Tibial artery (tissue), 4 donors: ENCODE measurements around the gene MINDY4B.

Experiments
- DNase-seq, 2 donors: peaks; one replicate each; pipeline ENCODE4 v3.0.0-alpha.2; 2019
- H3K27ac ChIP-seq, 2 donors: fragments of 200-600 bp; sonication (generic) in 1 of 2; 1 replicate in 1 of 2; 2 replicates in 1 of 2; pipeline ENCODE4 v1.5.1; 2018 to 2019; ENCODE audit warnings: mild to moderate bottlenecking in 1 of 2
- H3K27me3 ChIP-seq, 2 donors: fragments of 200-600 bp; sonication (generic) in 1 of 2; one replicate each; pipeline versions ENCODE4 v1.5.1 to v1.6.0; 2016 to 2019
- H3K36me3 ChIP-seq, 3 donors: fragments of 200-600 bp; sonication (generic) in 2 of 3; one replicate each; pipeline ENCODE4 v1.5.1; 2016 to 2019; ENCODE audit warnings: mild to moderate bottlenecking in 2 of 3
- H3K4me1 ChIP-seq, 4 donors: fragments of 200-600 bp; sonication (generic) in 2 of 4; 1 replicate in 3 of 4; 2 replicates in 1 of 4; pipeline ENCODE4 v1.5.1; 2016 to 2019
- H3K4me3 ChIP-seq, 2 donors: fragments of 200-600 bp; sonication (generic) in 1 of 2; 1 replicate in 1 of 2; 2 replicates in 1 of 2; pipeline ENCODE4 v1.5.1; 2018 to 2019; ENCODE audit warnings: mild to moderate bottlenecking in 2 of 2
- H3K9me3 ChIP-seq, 3 donors: fragments of 200-600 bp; sonication (generic) in 1 of 3; one replicate each; pipeline ENCODE4 v1.5.1; 2016 to 2019
- intact Hi-C: fragments of 100-400 bp; cut with DNase I; formaldehyde crosslinking; loops from one replicate; pipeline ENCODE4 v1.15.0; 2023; ENCODE audit warnings: low total_unique reads
- TF ChIP-seq, protein P1 (sequence below), 2 experiments: fragments of 200-600 bp in 1 of 2; fragments of 450-650 bp in 1 of 2; IDR thresholded peaks; one replicate each; pipeline ENCODE4 v1.5.1; 2017 to 2019; ENCODE audit warnings: antibody characterized with exemption in 2 of 2, mild to moderate bottlenecking in 1 of 2, moderate library complexity in 1 of 2

Gene MINDY4B

DNA sequence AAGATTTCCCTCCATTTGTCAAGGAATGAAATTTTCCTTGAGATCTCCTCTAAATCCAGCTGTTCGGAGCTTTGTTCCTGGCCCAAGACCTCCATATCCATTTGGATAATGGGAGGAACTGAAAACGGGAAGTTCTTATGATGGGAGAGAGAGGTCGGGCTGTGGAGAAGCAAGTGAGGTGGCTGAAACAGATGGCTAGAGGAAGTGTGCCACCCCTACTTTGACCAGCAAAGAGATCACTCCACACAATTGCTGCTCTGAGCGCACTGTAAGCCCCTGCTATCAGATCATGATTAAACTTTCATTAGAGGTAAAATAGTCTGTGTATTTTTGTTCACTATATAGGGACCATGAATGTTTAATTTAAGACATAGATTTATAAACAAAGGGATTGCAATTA is at the start of gene MINDY4B:
TSS of gene MINDY4B (minus strand) at position 101 of the 400 bp plus-strand sequence. CDS start at position 101, 0 bp downstream.
- TF ChIP-seq, protein P1, sequence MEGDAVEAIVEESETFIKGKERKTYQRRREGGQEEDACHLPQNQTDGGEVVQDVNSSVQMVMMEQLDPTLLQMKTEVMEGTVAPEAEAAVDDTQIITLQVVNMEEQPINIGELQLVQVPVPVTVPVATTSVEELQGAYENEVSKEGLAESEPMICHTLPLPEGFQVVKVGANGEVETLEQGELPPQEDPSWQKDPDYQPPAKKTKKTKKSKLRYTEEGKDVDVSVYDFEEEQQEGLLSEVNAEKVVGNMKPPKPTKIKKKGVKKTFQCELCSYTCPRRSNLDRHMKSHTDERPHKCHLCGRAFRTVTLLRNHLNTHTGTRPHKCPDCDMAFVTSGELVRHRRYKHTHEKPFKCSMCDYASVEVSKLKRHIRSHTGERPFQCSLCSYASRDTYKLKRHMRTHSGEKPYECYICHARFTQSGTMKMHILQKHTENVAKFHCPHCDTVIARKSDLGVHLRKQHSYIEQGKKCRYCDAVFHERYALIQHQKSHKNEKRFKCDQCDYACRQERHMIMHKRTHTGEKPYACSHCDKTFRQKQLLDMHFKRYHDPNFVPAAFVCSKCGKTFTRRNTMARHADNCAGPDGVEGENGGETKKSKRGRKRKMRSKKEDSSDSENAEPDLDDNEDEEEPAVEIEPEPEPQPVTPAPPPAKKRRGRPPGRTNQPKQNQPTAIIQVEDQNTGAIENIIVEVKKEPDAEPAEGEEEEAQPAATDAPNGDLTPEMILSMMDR (IDR thresholded peaks at IDR 0.05) = no peak
- intact Hi-C loops = no loop called here
- DNase-seq = no peak
- Histone ChIP-seq H3K4me3 (no peak within 1 kb of the TSS), H3K36me3 (no peaks in the 10 kb centered on the region), H3K9me3 (no peaks in the 10 kb centered on the region), H3K27me3 (no peaks in the 10 kb centered on the region), H3K4me1 (no peaks in the 10 kb centered on the region), H3K27ac (no peak within 1 kb of the TSS)

DNA sequence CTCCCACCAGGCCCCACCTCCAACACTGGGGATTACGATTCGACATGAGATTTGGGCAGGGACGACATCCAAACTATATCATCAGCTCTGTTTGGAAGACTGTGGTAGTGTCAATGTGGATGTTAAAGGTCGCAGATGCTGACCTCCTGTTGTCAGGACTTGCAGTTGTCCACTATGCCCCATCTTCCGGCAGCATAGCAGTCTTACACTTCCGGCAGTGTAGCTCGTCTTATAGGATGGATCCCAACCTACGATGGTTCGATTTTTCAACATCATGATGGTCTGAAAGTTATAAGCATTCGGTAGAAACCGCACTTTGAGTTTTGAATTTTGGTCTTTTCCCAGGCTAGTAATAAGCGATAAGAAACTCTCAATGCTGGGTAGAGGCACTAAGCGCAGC is 46.7 kb upstream of the MINDY4B start:
- intact Hi-C loops = no loop called here
- H3K36me3 ChIP-seq = no peaks in the 10 kb centered on the region
- no peak for DNase-seq
- no peak overlapping the region for H3K27ac ChIP-seq
- H3K4me3 ChIP-seq = no peak overlapping the region
- peaks cover 0 to 3% of the 10 kb centered on the region in 2 donors for H3K27me3 ChIP-seq
- no peaks in the 10 kb centered on the region for H3K4me1 ChIP-seq
- no peaks in the 10 kb centered on the region for H3K9me3 ChIP-seq
- TF ChIP-seq, protein P1 (IDR thresholded peaks at IDR 0.05) = no peak

DNA sequence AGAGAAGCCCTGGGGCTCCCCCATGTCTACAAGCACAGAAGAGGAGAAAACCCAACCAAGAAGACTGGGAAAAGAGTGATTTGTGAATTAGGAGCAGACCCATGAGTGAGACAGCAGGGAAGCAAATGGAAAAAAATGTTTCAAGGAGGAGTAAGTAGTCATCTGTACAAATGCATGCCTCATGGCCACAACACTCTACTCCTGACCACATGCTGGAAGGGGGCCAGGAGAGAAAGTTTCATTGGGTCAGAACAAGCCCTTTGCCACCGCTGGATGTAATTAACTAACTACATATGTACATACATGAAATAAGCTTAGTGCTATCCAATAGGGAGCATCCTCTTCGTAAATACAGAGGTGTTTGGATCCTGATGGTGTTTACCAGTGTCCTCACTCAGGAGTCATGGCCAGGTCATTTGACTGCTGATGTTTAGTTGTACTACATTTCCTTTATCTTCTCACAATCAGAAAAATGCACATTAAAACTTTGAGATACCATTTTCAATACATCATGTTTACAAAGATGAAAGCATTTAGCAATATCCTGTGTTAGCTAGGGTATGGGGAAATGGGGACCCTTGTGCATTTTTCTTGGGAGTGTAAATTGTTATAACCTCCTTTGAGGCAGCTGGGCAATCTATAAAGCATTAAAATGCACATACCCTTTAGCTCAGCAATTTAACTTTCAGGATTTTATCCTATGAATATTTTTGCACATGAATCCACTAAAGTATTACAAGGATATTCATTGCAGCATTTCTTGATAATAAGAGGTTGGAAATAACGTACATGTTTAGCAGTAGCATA is 40.2 kb upstream of the MINDY4B start:
- peaks cover 0 to 8% (median 0%) of the 10 kb centered on the region in 4 donors for H3K4me1 ChIP-seq
- no peak overlapping the region for H3K27ac ChIP-seq
- DNase-seq = no peak
- intact Hi-C loops = no loop called here
- TF ChIP-seq, protein P1 (IDR thresholded peaks at IDR 0.05) = no peak
- H3K27me3 ChIP-seq = no peaks in the 10 kb centered on the region
- H3K9me3 ChIP-seq = no peaks in the 10 kb centered on the region
- H3K4me3 ChIP-seq = no peak overlapping the region
- H3K36me3 ChIP-seq = no peaks in the 10 kb centered on the region

DNA sequence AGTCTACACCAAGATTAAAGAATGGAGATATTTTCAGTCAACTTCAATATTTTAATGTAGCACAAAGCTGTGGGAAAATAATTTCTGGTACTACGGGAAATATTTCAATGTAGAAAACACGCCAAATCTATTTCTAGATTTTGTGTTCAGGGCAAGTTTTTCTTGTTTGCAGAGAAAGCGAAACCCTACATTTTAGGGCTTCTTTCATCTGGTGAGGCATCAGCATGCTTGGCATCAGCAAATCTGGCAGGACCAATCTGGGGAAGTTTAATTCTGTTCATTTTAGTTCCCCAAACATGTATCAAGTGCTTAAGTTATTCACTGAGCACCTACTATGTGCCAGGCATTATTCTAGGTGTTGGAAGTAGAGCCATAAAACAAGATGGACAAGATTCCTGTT is 37.0 kb upstream of the MINDY4B start:
- peaks cover 0 to 8% (median 0%) of the 10 kb centered on the region in 4 donors for H3K4me1 ChIP-seq
- H3K9me3 ChIP-seq = no peaks in the 10 kb centered on the region
- DNase-seq = no peak
- no peaks in the 10 kb centered on the region for H3K36me3 ChIP-seq
- H3K27ac ChIP-seq = no peak overlapping the region
- no peaks in the 10 kb centered on the region for H3K27me3 ChIP-seq
- TF ChIP-seq, protein P1 (IDR thresholded peaks at IDR 0.05) = no peak
- intact Hi-C loops = no loop called here
- no peak overlapping the region for H3K4me3 ChIP-seq

DNA sequence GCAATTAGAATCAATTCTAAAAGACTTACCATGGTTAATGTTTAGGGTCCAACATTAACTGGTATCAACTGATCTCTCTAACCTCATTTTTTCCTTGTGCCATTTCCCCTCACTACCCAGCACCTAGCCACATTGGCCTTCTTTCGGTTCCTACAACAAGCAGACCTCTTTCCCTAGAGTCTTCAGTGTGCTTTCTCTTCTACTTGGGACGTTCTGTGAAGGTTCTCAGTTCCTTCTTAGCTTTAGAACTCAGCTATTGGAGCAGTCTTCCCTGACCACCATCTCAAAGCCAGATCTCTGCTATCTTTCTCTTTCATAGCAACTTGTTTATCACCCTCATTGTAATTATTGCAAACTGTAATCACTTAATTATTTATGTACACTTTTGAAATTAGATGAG is 31.5 kb upstream of the MINDY4B start:
- no peak overlapping the region for H3K4me3 ChIP-seq
- no peaks in the 10 kb centered on the region for H3K36me3 ChIP-seq
- H3K4me1 ChIP-seq = no peaks in the 10 kb centered on the region
- no peak overlapping the region for H3K27ac ChIP-seq
- H3K9me3 ChIP-seq = no peaks in the 10 kb centered on the region
- no peak for DNase-seq
- intact Hi-C loops = no loop called here
- TF ChIP-seq, protein P1 (IDR thresholded peaks at IDR 0.05) = no peak
- no peaks in the 10 kb centered on the region for H3K27me3 ChIP-seq
